Common myeloid progenitor, CD34-positive (primary cell): ENCODE results near the gene CD99.

Source experiments
- CTCF ChIA-PET: fragments of 350-600 bp; sonication (Branson Sonifier 250); formaldehyde crosslinking; loops from one replicate; lab custom pipeline; 2021; ENCODE audit warnings: antibody characterized with exemption; lab: Charles Lee
- POLR2A ChIA-PET: fragments of 350-600 bp; sonication (Branson Sonifier 250); formaldehyde crosslinking; loops from one replicate; lab custom pipeline; 2021; ENCODE audit warnings: antibody characterized with exemption; lab: Charles Lee
- DNase-seq, 3 donors: peaks; one replicate each; pipeline versions ENCODE4 v3.0.0 to v3.0.0-alpha.2; 2013
- H3K27ac ChIP-seq, 2 experiments: 1 replicate in 1 of 2; 2 replicates in 1 of 2; pipeline ENCODE4 v1.7.0; 2013; ENCODE audit warnings: inconsistent platforms in 2 of 2, low read length in 2 of 2, mild to moderate bottlenecking in 2 of 2, low read depth in 1 of 2, moderate library complexity in 1 of 2; ENCODE audit not compliant: severe bottlenecking in 2 of 2, insufficient read depth in 1 of 2, poor library complexity in 1 of 2
- H3K27me3 ChIP-seq, 5 experiments: replicated peaks in 2 of 5; 1 replicate in 3 of 5; 2 replicates in 2 of 5; pipeline versions ENCODE4 v1.6.1 to v1.7.0; 2013; ENCODE audit warnings: low read length in 4 of 5, mild to moderate bottlenecking in 2 of 5, moderate library complexity in 2 of 5, inconsistent platforms in 1 of 5; ENCODE audit not compliant: insufficient read depth in 5 of 5, control insufficient read depth in 4 of 5
- H3K36me3 ChIP-seq, 4 experiments: 1 replicate in 2 of 4; 2 replicates in 2 of 4; pipeline versions ENCODE4 v1.6.1 to v1.7.0; 2013; ENCODE audit warnings: low read length in 3 of 4, control low read depth in 1 of 4, mild to moderate bottlenecking in 1 of 4; ENCODE audit not compliant: control insufficient read depth in 4 of 4, insufficient read depth in 4 of 4
- H3K4me1 ChIP-seq, 4 experiments: 1 replicate in 3 of 4; 2 replicates in 1 of 4; pipeline versions ENCODE4 v1.6.1 to v1.7.1; 2013; ENCODE audit warnings: low read length in 3 of 4, mild to moderate bottlenecking in 3 of 4, control low read depth in 1 of 4, inconsistent platforms in 1 of 4, moderate library complexity in 1 of 4; ENCODE audit not compliant: control insufficient read depth in 4 of 4, insufficient read depth in 4 of 4; ENCODE audit errors: control extremely low read depth in 1 of 4
- H3K4me3 ChIP-seq, 7 experiments: 1 replicate in 4 of 7; 2 replicates in 3 of 7; pipeline versions ENCODE4 v1.5.1 to v1.7.0; 2013; ENCODE audit warnings: mild to moderate bottlenecking in 7 of 7, low read length in 6 of 7, moderate library complexity in 6 of 7, inconsistent platforms in 2 of 7, low read depth in 2 of 7, control low read depth in 1 of 7; ENCODE audit not compliant: insufficient read depth in 4 of 7, control insufficient read depth in 1 of 7; ENCODE audit errors: extremely low read depth in 1 of 7
- H3K9me3 ChIP-seq, 5 experiments: 1 replicate in 4 of 5; 2 replicates in 1 of 5; pipeline versions ENCODE4 v1.6.1 to v1.7.1; 2013; ENCODE audit warnings: low read length in 4 of 5, mild to moderate bottlenecking in 2 of 5, inconsistent platforms in 1 of 5, low read depth in 1 of 5, moderate library complexity in 1 of 5; ENCODE audit not compliant: control insufficient read depth in 4 of 5, insufficient read depth in 2 of 5; ENCODE audit errors: control extremely low read depth in 1 of 5
- WGBS: methylation state at CpG from one replicate; pipeline ENCODE4 v1.1.5; 2013; ENCODE audit not compliant: insufficient coverage; 5-methylcytosine and 5-hydroxymethylcytosine counted together

Gene CD99

DNA sequence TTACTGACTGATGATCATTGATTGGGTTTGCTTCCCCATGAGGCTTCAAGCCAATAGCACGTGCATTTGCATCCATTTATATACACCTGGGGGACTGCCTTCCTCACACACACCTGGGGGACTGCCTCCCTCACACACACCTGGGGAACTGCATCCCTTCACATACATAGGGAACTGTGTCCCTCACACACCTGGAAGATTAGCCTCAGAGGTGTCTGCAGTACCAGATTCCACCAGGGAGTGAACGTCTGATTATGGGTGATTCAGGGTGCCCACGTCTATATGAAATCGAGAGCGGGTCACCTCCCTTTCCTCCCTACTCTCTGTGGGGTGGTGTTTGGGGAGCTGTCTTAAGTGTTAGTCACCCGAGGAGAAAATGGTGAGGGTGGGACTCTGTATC is 16.9 kb downstream of the CD99 start:
- Histone ChIP-seq H3K36me3 (peaks cover 0 to 20% (median 11%) of the 10 kb centered on the region in 4 experiments), H3K27ac (peak overlapping the region; percentile 83 to 87), H3K4me1 (peaks cover 32 to 97% (median 88%) of the 10 kb centered on the region in 4 experiments), H3K9me3 (no peaks in the 10 kb centered on the region), H3K27me3 (no peaks in the 10 kb centered on the region), H3K4me3 (peak overlapping the region in 5 of 7 experiments; percentile 12 to 45 (median 17))
- 44% methylated on average over 2 of the region's 6 CpGs for WGBS
- POLR2A ChIA-PET = no interaction called here
- CTCF ChIA-PET = no interaction called here
- peak in 1 of 3 donors; percentile 55 for DNase-seq

DNA sequence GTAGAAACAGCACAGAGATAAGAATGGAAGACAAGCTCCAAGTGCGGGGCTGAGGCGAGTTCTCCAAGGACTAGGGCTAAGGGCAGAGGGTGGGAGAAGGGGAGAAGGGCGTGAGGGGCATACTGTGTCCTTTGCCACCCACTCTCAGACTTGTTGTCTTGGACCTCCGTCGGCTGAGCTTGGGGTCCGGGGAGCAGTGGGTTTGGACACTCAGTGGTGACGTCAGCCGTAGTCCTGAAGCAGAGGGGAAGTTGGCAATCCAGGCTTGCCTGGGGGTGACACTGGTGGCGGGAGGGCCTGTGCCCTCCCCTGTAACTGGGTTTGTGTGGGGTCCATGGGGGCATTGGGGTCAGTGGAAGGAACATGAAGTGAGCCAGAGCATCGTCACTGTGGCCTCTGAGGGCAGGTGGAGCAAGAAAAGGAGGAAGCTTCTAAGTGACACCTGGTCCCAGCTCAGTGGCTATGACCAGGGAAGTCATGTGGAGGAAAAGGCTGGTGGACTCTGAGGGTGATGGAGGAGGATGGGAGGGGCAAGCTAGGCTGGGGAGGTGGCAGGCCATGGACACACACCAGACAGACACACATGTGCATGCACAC is 17.6 kb downstream of the CD99 start:
- ChIA-PET CTCF (no interaction called here), POLR2A (no interaction called here)
- H3K9me3 ChIP-seq = no peaks in the 10 kb centered on the region
- peak overlapping the region in 2 of 7 experiments; percentile 39 to 45 for H3K4me3 ChIP-seq
- H3K27ac ChIP-seq = peak overlapping the region; percentile 83 to 87
- peaks cover 0 to 20% (median 13%) of the 10 kb centered on the region in 4 experiments for H3K36me3 ChIP-seq
- H3K4me1 ChIP-seq = peaks cover 39 to 97% (median 88%) of the 10 kb centered on the region in 4 experiments
- no peaks in the 10 kb centered on the region for H3K27me3 ChIP-seq
- 57% methylated on average over 6 of the region's 10 CpGs for WGBS
- peak in 2 of 3 donors; percentile 89 to 90 for DNase-seq

DNA sequence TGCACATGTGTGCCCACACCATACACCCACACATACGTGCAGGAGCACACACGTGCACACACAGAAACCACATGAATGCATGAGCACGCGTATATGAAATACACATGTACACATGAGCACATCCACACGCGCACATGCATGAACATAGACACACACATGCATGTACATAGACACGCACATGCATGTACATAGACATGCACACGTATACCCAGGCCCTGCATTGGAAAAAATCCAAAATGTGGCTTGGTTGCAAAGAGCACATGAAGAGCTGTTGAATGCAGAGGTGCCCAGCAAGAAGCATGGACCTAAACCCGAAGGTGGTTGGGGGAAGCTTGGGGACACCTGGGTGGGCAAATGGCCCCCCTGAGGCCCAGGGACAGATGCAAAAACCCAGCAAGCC is 18.5 kb downstream of the CD99 start:
- Histone ChIP-seq H3K9me3 (no peaks in the 10 kb centered on the region), H3K27me3 (no peaks in the 10 kb centered on the region), H3K36me3 (peaks cover 0 to 21% (median 12%) of the 10 kb centered on the region in 4 experiments), H3K4me3 (peak overlapping the region in 3 of 7 experiments; percentile 12 to 63 (median 37)), H3K4me1 (peaks cover 43 to 96% (median 86%) of the 10 kb centered on the region in 4 experiments), H3K27ac (peak overlapping the region; percentile 96 to 97)
- WGBS = 83% methylated on average over 9 of the region's 9 CpGs
- peak in 2 of 3 donors; percentile 51 to 64 for DNase-seq
- ChIA-PET POLR2A (no interaction called here), CTCF (no interaction called here)

DNA sequence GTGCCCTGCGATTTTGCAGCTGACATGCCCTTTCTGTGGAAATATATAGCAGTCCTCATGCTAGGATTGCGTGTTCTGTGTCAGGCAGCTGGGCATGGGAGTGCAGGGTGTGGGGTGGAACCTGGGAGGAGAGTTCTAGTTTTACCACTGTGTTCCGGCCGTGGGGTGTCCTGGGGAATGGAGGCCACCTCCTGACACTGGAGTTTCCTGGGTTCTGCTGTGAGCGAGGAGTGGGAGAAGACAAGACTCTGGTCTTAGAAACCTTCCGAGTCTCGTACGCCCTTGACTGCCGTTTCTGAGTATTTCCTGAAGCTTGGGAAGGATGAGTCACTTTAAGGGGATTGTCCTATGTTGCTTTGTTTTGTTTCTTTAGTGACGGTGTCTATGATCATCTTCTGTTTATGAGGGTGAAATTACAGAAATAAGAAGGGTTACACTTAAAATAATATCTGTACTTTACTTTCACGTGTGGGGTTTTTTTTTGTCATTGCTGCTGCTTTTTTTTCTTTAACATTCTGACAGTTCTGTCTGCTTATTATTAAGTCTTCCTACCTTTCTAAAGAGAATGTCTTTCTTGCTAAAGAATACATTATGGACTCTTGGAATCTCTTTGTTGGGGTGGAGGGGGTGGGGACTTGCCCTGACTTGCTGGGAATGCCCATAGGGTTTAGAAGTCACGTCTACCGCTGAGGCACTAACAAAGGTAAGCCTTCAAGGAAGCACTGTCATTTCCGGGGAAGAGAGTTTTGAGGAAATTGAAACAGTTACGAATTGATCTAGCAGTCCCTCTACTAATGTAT is 19.1 kb downstream of the CD99 start:
- ChIA-PET POLR2A (no interaction called here), CTCF (no interaction called here)
- Histone ChIP-seq H3K27ac (peak overlapping the region; percentile 96 to 97), H3K4me1 (peaks cover 42 to 96% (median 84%) of the 10 kb centered on the region in 4 experiments), H3K4me3 (peak overlapping the region in 5 of 7 experiments; percentile 11 to 63 (median 31)), H3K27me3 (no peaks in the 10 kb centered on the region), H3K9me3 (no peaks in the 10 kb centered on the region), H3K36me3 (peaks cover 7 to 28% (median 14%) of the 10 kb centered on the region in 4 experiments)
- peak; percentile 69 to 89 (median 81) for DNase-seq
- 31% methylated on average over 6 of the region's 15 CpGs for WGBS

DNA sequence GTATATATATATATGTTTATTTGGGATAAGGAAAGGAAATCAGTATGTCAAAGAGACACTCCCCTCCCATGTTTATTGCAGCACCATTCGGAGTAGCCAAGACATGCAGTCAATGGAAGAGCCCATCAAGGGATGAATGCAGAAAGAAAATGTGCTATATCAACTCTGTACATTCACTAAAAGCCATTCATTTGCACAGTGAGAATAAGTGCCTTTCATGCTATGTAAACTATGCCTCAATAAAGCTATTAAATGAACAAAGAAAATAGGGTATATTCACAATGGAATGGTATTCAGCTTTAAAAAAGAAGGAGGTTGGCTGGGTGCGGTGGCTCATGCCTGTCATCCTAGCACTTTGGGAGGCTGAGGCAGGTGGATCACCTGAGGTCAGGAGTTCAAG is 20.3 kb downstream of the CD99 start:
- no peak for DNase-seq
- H3K4me3 ChIP-seq = no peak overlapping the region
- WGBS = 100% methylated on average over 1 of the region's 2 CpGs
- POLR2A ChIA-PET = no interaction called here
- no peaks in the 10 kb centered on the region for H3K9me3 ChIP-seq
- peaks cover 9 to 32% (median 19%) of the 10 kb centered on the region in 4 experiments for H3K36me3 ChIP-seq
- CTCF ChIA-PET = no interaction called here
- H3K27ac ChIP-seq = peak overlapping the region in 1 of 2 experiments; percentile 10
- peaks cover 36 to 91% (median 75%) of the 10 kb centered on the region in 4 experiments for H3K4me1 ChIP-seq
- no peaks in the 10 kb centered on the region for H3K27me3 ChIP-seq

DNA sequence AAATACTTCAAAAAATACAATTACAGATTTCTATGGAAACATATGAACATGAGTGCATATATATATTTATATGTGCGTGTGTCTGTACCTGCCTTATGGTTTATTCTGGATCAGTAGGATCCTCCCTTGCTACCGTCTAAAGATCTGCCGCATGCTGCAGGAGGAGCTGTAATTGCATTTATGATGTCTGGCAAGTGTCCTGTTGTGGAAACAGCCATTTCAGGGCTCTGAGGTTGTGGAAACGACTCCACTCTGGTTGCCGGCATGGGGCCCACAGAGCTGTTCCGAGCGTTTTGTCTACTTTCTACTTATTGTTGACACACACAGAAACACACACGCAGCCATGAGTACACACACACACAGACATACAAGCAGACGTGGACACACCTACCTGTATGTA is 21.3 kb downstream of the CD99 start:
- Histone ChIP-seq H3K27ac (no peak overlapping the region), H3K27me3 (no peaks in the 10 kb centered on the region), H3K4me1 (peaks cover 36 to 87% (median 70%) of the 10 kb centered on the region in 4 experiments), H3K36me3 (peaks cover 12 to 42% (median 22%) of the 10 kb centered on the region in 4 experiments), H3K4me3 (peak overlapping the region in 1 of 7 experiments; percentile 21), H3K9me3 (no peaks in the 10 kb centered on the region)
- CTCF ChIA-PET = no interaction called here
- POLR2A ChIA-PET = no interaction called here
- WGBS = 98% methylated on average over 6 of the region's 9 CpGs
- DNase-seq = no peak
